ENCODE data around the gene SOAT2. TPM values are rescaled to one million over a fixed set of nuclear protein-coding genes. Genes with fewer than 3 reads are reported as not detected.
"Not testable (repeated sequence)": the region's sequence is repeated elsewhere in the genome, so short reads cannot be mapped to it uniquely, and the experiment has no call there.

Gene SOAT2
- total RNA-seq, 1 donor from 2014 or later: not detected

GRCh38 chr12:53105712-53106439, 2.6 kb downstream of the SOAT2 start:
- no peak for DNase-seq (ENCODE audit: low read depth)

- no peak for DNase-seq (ENCODE audit: low read depth)
These were observed 3.8 kb downstream of the SOAT2 start for GRCh38 chr12:53107122-53107521.

GRCh38 chr12:53112431-53112830, 9.1 kb downstream of the SOAT2 start:
- DNase-seq (ENCODE audit: low read depth): not testable (repeated sequence)

GRCh38 chr12:53113136-53113705, 9.9 kb downstream of the SOAT2 start:
- DNase-seq (ENCODE audit: low read depth): no peak

- DNase-seq (ENCODE audit: low read depth): no peak
These were observed 10.7 kb downstream of the SOAT2 start for GRCh38 chr12:53113951-53114350.

GRCh38 chr12:53115112-53115890, 12.0 kb downstream of the SOAT2 start:
- no peak for DNase-seq (ENCODE audit: low read depth)

- DNase-seq (ENCODE audit: low read depth): no peak
These were observed 12.8 kb downstream of the SOAT2 start for GRCh38 chr12:53115891-53116648.

GRCh38 chr12:53118751-53119300, 15.5 kb downstream of the SOAT2 start:
- DNase-seq (ENCODE audit: low read depth): no peak

GRCh38 chr12:53120685-53121525, 17.6 kb downstream of the SOAT2 start:
- DNase-seq (ENCODE audit: low read depth): no peak

- DNase-seq (ENCODE audit: low read depth): no peak
These were observed 19.7 kb downstream of the SOAT2 start for GRCh38 chr12:53122961-53123468.

- peak; percentile 34 for DNase-seq (ENCODE audit: low read depth)
These were observed 20.5 kb downstream of the SOAT2 start for GRCh38 chr12:53123578-53124351.

- no peak for DNase-seq (ENCODE audit: low read depth)
These were observed 21.1 kb downstream of the SOAT2 start for GRCh38 chr12:53124352-53124723.

GRCh38 chr12:53127169-53127568, 23.9 kb downstream of the SOAT2 start:
- no peak for DNase-seq (ENCODE audit: low read depth)

GRCh38 chr12:53128780-53129569, 25.7 kb downstream of the SOAT2 start:
- no peak for DNase-seq (ENCODE audit: low read depth)

- no peak for DNase-seq (ENCODE audit: low read depth)
These were observed 28.6 kb downstream of the SOAT2 start for GRCh38 chr12:53131844-53132243.

- DNase-seq (ENCODE audit: low read depth): no peak
These were observed 30.4 kb downstream of the SOAT2 start for GRCh38 chr12:53133722-53134121.

GRCh38 chr12:53143355-53143754, 40.1 kb downstream of the SOAT2 start:
- no peak for DNase-seq (ENCODE audit: low read depth)

- peak; percentile 11 for DNase-seq (ENCODE audit: low read depth)
These were observed 42.3 kb downstream of the SOAT2 start for GRCh38 chr12:53145383-53146260.

Data from renal cortical epithelial cell (primary cell).